ENCODE measurements around the gene AFAP1. TPM values are rescaled to one million over a fixed set of nuclear protein-coding genes. Genes with fewer than 3 reads are reported as not detected.

The AFAP1 gene
- total RNA-seq, 1 experiment from 2014 or later: 94.7 TPM

GRCh38 chr4:7885216-7886006, 54.2 kb downstream of the AFAP1 start:
- peaks cover 6% of the 10 kb centered on the region; the same call in 1 of the 2 replicates for H3K9me3 ChIP-seq (ENCODE audit: control insufficient read depth, insufficient read depth, low read depth, low read length)
- TSS peak; percentile 1 for BruUV-seq (replicated peaks)
- ATAC-seq (no peak), DNase-seq (ENCODE audit: low read depth, low spot score) (no peak)
- in situ Hi-C loops (cut with HindIII; ENCODE audit: low pct_unique_long_range_greater_than_20kb, low sequenced_read_pairs) (no loop called here), intact Hi-C loops (cut with micrococcal nuclease; ENCODE audit: unreplicated experiment) (no loop called here)
- POLR2A ChIA-PET: no interaction called here
- peak overlapping the region; percentile 86 for H3K27ac ChIP-seq (ENCODE audit: low read length)
- peaks cover 73% of the 10 kb centered on the region for H3K4me1 ChIP-seq (ENCODE audit: control insufficient read depth, insufficient read depth, low read length)
- no peak overlapping the region for H3K4me3 ChIP-seq (ENCODE audit: low read depth in 2 of 2, low read length in 2 of 2)
- no peaks in the 10 kb centered on the region for H3K27me3 ChIP-seq (ENCODE audit: control insufficient read depth, insufficient read depth, low read length)
- H3K36me3 ChIP-seq (ENCODE audit: control insufficient read depth, insufficient read depth, low read length): no peaks in the 10 kb centered on the region
- TF ChIP-seq TCF7L2 (IDR thresholded peaks at IDR 0.05; ENCODE audit: low read depth, low read length): no peak
- no peak for TF ChIP-seq CTCF (IDR thresholded peaks at IDR 0.05)
- no peak for TF ChIP-seq SIN3A (IDR thresholded peaks at IDR 0.05; ENCODE audit: borderline replicate concordance, insufficient read depth, low read depth, low read length)
- TF ChIP-seq POLR2AphosphoS5 (IDR thresholded peaks at IDR 0.05; ENCODE audit: low read depth, low read length): no peak
- no peak for TF ChIP-seq REST (IDR thresholded peaks at IDR 0.05; ENCODE audit: insufficient read depth in 1 of 2, low read depth in 2 of 2, low read length in 1 of 2)
- CTCF ChIA-PET: no interaction called here

- Histone ChIP-seq H3K36me3 (ENCODE audit: control insufficient read depth, insufficient read depth, low read length) (no peaks in the 10 kb centered on the region), H3K27me3 (ENCODE audit: control insufficient read depth, insufficient read depth, low read length) (no peaks in the 10 kb centered on the region), H3K4me3 (ENCODE audit: low read depth in 2 of 2, low read length in 2 of 2) (no peak overlapping the region), H3K9me3 (ENCODE audit: control insufficient read depth, insufficient read depth, low read depth, low read length) (no peaks in the 10 kb centered on the region), H3K4me1 (ENCODE audit: control insufficient read depth, insufficient read depth, low read length) (peaks cover 82% of the 10 kb centered on the region), H3K27ac (ENCODE audit: low read length) (peak overlapping the region; percentile 69)
- ChIA-PET POLR2A (no interaction called here), CTCF (interaction anchor here (0.7 kb wide), 1 partner anchor 52 kb away, joined by 6 read pairs; no protein-coding TSS in a partner anchor)
- intact Hi-C loops (cut with micrococcal nuclease; ENCODE audit: unreplicated experiment): no loop called here
- BruUV-seq (replicated peaks): TSS peak; percentile 31
- no peak for TF ChIP-seq CTCF (IDR thresholded peaks at IDR 0.05)
- no peak for TF ChIP-seq POLR2AphosphoS5 (IDR thresholded peaks at IDR 0.05; ENCODE audit: low read depth, low read length)
- TF ChIP-seq REST (IDR thresholded peaks at IDR 0.05; ENCODE audit: insufficient read depth in 1 of 2, low read depth in 2 of 2, low read length in 1 of 2): no peak
- no peak for TF ChIP-seq TCF7L2 (IDR thresholded peaks at IDR 0.05; ENCODE audit: low read depth, low read length)
- no peak for TF ChIP-seq SIN3A (IDR thresholded peaks at IDR 0.05; ENCODE audit: borderline replicate concordance, insufficient read depth, low read depth, low read length)
- DNase-seq (ENCODE audit: low read depth, low spot score): no peak
- in situ Hi-C loops (cut with HindIII; ENCODE audit: low pct_unique_long_range_greater_than_20kb, low sequenced_read_pairs): no loop called here
- ATAC-seq: no peak
Measured at GRCh38 chr4:7880683-7881082, 59.0 kb downstream of the AFAP1 start.
